ENCODE results near the gene FRMPD4. TPM values are rescaled to one million over a fixed set of nuclear protein-coding genes. Genes with fewer than 3 reads are reported as not detected.

The FRMPD4 gene
- total and polyA plus RNA-seq, 9 donors = 0.01 to 0.20 (median 0.05) TPM; not detected in 6

DNA sequence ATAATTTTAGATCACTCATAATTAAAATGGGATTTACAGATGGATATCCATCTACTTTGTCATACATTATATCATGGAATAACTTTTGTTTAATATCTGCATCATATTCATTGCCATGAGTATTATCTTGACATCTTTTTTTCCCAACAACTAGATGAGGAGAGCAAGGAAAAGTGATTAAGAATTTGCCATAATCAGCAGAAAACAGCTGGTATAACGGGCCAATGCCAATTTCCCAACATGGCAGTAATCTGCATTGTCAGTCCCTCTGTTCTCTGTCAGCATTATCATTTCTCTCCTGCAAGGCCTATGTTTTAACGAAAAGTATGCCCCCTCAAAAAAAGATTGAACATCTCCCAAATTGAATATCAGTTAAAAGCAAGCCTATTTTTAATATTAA lies 314.0 kb downstream of the FRMPD4 start:
- H3K4me3 ChIP-seq = no peak overlapping the region
- H3K27me3 ChIP-seq = no peaks in the 10 kb centered on the region
- DNase-seq = no peak
- H3K27ac ChIP-seq = no peak overlapping the region
- WGBS, 3 donors = 57 to 61% (median 57%) methylated on average over 2 of the region's 2 CpGs
- TF ChIP-seq EP300 (IDR thresholded peaks at IDR 0.05) = no peak
- TF ChIP-seq POLR2A (IDR thresholded peaks at IDR 0.05) = no peak
- TF ChIP-seq, protein P1, sequence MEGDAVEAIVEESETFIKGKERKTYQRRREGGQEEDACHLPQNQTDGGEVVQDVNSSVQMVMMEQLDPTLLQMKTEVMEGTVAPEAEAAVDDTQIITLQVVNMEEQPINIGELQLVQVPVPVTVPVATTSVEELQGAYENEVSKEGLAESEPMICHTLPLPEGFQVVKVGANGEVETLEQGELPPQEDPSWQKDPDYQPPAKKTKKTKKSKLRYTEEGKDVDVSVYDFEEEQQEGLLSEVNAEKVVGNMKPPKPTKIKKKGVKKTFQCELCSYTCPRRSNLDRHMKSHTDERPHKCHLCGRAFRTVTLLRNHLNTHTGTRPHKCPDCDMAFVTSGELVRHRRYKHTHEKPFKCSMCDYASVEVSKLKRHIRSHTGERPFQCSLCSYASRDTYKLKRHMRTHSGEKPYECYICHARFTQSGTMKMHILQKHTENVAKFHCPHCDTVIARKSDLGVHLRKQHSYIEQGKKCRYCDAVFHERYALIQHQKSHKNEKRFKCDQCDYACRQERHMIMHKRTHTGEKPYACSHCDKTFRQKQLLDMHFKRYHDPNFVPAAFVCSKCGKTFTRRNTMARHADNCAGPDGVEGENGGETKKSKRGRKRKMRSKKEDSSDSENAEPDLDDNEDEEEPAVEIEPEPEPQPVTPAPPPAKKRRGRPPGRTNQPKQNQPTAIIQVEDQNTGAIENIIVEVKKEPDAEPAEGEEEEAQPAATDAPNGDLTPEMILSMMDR (IDR thresholded peaks at IDR 0.05) = no peak
- intact Hi-C loops (cut with DNase I) = no loop called here
- H3K9me3 ChIP-seq = no peaks in the 10 kb centered on the region
- no peaks in the 10 kb centered on the region for H3K4me1 ChIP-seq (ENCODE audit: insufficient read depth)
- H3K36me3 ChIP-seq = no peaks in the 10 kb centered on the region

DNA sequence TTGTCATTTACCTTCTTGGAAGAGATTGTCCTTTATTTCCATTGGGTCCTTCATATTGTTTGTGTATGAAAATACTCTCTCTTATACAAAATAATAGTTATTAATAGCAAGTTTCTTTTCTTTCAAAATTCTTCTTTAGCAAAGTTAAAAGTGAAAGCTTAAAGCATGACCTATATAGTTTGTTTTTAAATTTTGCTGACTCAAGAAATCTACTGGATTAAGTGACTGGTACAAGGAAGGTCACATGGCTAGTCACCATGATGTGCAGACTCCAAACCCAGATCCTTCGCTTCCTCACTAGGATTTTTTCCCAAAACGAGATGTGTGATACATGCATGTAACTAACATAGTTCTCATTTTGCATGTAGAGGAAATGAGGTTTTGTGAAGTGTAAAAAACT lies 322.7 kb downstream of the FRMPD4 start:
- 64 to 80% (median 75%) methylated on average over 2 of the region's 2 CpGs for WGBS, 3 donors
- no peaks in the 10 kb centered on the region for H3K27me3 ChIP-seq
- DNase-seq = no peak
- intact Hi-C loops (cut with DNase I) = no loop called here
- TF ChIP-seq EP300 (IDR thresholded peaks at IDR 0.05) = no peak
- no peak for TF ChIP-seq POLR2A (IDR thresholded peaks at IDR 0.05)
- TF ChIP-seq, protein P1 (IDR thresholded peaks at IDR 0.05) = no peak
- no peak overlapping the region for H3K4me3 ChIP-seq
- H3K36me3 ChIP-seq = no peaks in the 10 kb centered on the region
- no peaks in the 10 kb centered on the region for H3K9me3 ChIP-seq
- H3K27ac ChIP-seq = no peak overlapping the region
- no peaks in the 10 kb centered on the region for H3K4me1 ChIP-seq (ENCODE audit: insufficient read depth)

DNA sequence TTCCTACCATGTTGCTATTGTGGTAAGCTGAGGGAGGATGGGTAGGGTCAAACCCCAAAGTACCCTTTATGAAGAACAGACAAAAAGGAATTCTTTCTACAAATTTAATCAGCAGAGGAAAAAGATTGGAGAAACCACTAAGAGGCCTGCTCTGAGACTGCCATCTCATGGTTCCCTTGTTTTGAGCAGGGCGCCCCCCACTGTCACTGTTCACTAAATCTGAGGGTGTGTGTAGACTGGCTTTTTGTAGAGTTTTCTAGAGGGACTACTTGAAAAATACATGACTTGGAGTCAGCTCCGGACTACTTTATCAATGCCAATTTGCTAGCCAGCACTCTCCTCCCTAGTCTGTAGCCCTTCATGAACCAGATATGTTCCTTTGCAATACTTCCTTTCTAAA lies 324.8 kb downstream of the FRMPD4 start:
- Histone ChIP-seq H3K4me3 (no peak overlapping the region), H3K36me3 (no peaks in the 10 kb centered on the region), H3K27ac (no peak overlapping the region), H3K9me3 (no peaks in the 10 kb centered on the region), H3K4me1 (ENCODE audit: insufficient read depth) (no peaks in the 10 kb centered on the region), H3K27me3 (no peaks in the 10 kb centered on the region)
- TF ChIP-seq EP300 (IDR thresholded peaks at IDR 0.05) (no peak), POLR2A (IDR thresholded peaks at IDR 0.05) (no peak)
- TF ChIP-seq, protein P1 (IDR thresholded peaks at IDR 0.05) = no peak
- WGBS, 3 donors = 67 to 68% (median 67%) methylated on average over 2 of the region's 2 CpGs
- DNase-seq = no peak
- intact Hi-C loops (cut with DNase I) = no loop called here

DNA sequence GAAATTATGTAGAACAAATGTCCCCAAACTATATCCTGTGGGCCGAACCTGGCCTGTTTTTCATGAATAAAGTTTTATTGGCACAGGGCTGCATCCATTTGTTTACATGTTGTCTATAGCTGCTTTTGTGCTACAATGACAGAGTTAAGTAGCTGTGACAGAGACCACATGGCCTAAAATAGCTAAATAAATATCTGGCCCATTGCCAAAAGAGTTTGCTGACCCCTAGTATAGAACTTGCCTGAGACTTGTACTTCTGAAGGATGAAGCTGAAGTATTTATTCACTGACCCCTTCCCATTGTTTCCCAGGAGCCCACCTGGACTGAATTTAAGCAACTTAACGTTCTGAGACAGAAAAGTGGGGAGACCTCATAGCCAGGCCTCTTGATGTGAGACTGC lies 325.6 kb downstream of the FRMPD4 start:
- intact Hi-C loops (cut with DNase I) = no loop called here
- Histone ChIP-seq H3K27me3 (no peaks in the 10 kb centered on the region), H3K4me1 (ENCODE audit: insufficient read depth) (no peaks in the 10 kb centered on the region), H3K36me3 (no peaks in the 10 kb centered on the region), H3K9me3 (no peaks in the 10 kb centered on the region), H3K4me3 (no peak overlapping the region), H3K27ac (no peak overlapping the region)
- 68 to 72% (median 70%) methylated on average over 2 of the region's 2 CpGs for WGBS, 3 donors
- DNase-seq = no peak
- TF ChIP-seq EP300 (IDR thresholded peaks at IDR 0.05) (no peak), POLR2A (IDR thresholded peaks at IDR 0.05) (no peak)
- TF ChIP-seq, protein P1 (IDR thresholded peaks at IDR 0.05) = no peak

DNA sequence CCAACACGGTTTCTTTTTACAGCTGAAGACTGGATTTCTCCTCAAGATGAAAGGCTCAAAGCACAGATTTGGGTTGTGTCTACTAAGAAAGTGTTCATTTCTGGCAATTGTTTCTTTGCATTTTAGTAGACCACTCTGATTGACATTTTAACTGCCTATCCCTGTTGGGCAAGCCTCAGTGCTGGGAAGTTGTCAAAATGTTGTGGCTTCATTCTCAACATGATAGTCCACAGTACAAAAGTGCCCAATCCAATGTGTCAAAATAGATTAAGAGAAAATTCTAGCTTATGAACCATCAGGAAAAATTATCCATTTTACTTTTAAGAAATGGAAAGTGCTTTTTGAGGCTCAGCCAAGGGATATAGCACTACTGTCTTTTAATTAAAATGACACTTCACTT lies 329.0 kb downstream of the FRMPD4 start:
- Histone ChIP-seq H3K9me3 (no peaks in the 10 kb centered on the region), H3K4me1 (ENCODE audit: insufficient read depth) (no peaks in the 10 kb centered on the region), H3K27ac (no peak overlapping the region), H3K27me3 (no peaks in the 10 kb centered on the region), H3K4me3 (no peak overlapping the region), H3K36me3 (no peaks in the 10 kb centered on the region)
- WGBS, 3 donors = 47 to 88% (median 67%) methylated on average over 1 of the region's 1 CpG
- intact Hi-C loops (cut with DNase I) = no loop called here
- TF ChIP-seq EP300 (IDR thresholded peaks at IDR 0.05) (no peak), POLR2A (IDR thresholded peaks at IDR 0.05) (no peak)
- TF ChIP-seq, protein P1 (IDR thresholded peaks at IDR 0.05) = no peak
- no peak for DNase-seq
